ENCODE data around the gene VWA3B. TPM values are rescaled to one million over a fixed set of nuclear protein-coding genes. Genes with fewer than 3 reads are reported as not detected.

The VWA3B gene
- total RNA-seq, 1 experiment from 2014 or later: not detected

DNA sequence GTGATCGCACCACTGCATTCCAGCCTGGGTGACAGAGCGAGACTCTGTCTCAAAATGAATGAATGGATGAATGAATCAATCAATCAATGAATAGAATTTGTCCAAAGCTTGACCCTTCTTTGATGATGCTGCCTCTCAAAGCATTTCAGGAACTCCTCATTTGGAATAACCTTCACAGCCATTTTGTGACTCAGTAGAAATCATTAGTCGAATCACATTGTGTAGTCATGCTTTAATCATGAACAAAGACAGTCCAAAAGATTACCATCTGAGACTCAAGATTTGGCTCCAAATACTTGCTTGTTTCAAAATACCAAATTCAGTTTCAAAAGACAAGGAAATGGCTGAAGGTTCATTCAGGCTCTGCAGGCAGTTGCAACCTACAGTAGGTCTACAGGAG is 83.1 kb downstream of the VWA3B start:
- no peak overlapping the region for H2BK120ac ChIP-seq (ENCODE audit: low read depth, low read length, poor library complexity, severe bottlenecking)
- H3K23ac ChIP-seq (ENCODE audit: insufficient read length, low read depth, low read length): no peak overlapping the region
- H2BK20ac ChIP-seq (ENCODE audit: low read depth, low read length, poor library complexity, severe bottlenecking): no peak overlapping the region
- no peaks in the 10 kb centered on the region for H3K79me1 ChIP-seq (ENCODE audit: insufficient read depth, low read depth, low read length, poor library complexity, severe bottlenecking)
- Mint-ChIP-seq H3K9me3 (peaks cover 0 to 2% of the 10 kb centered on the region in 2 experiments; a peak in 2 of 5 replicates), H3K27me3 (ENCODE audit: low read depth) (peaks cover 13% of the 10 kb centered on the region), H3K36me3 (ENCODE audit: insufficient read depth in 1 of 3, low read depth in 3 of 3) (no peaks in the 10 kb centered on the region), H3K4me1 (no peaks in the 10 kb centered on the region), H3K4me3 (no peak overlapping the region), H3K27ac (no peak overlapping the region)
- no peak overlapping the region for H2BK15ac ChIP-seq (ENCODE audit: low read depth, low read length)
- no peaks in the 10 kb centered on the region for H3K4me1 ChIP-seq (ENCODE audit: insufficient read depth, low read length)
- WGBS (ENCODE audit: extremely low coverage, insufficient read length, low lambda C conversion rate): no CpG with 5 or more reads among the region's 3 CpGs
- no peak overlapping the region for H2AFZ ChIP-seq (ENCODE audit: low read length)
- H3K14ac ChIP-seq (ENCODE audit: insufficient read depth, low read length): no peak overlapping the region
- H3K9ac ChIP-seq (ENCODE audit: extremely low read depth, insufficient read length, low read length): no peak overlapping the region
- H3T11ph ChIP-seq (ENCODE audit: low read length): no peak overlapping the region
- H4K91ac ChIP-seq (ENCODE audit: insufficient read length, low read depth, low read length): no peak overlapping the region
- H3K18ac ChIP-seq (ENCODE audit: insufficient read length, low read depth, low read length): no peak overlapping the region
- no peak overlapping the region for H2AK5ac ChIP-seq (ENCODE audit: insufficient read length, low read length)
- H4K8ac ChIP-seq (replicated peaks; ENCODE audit: insufficient read length, low read depth, low read length): no peak overlapping the region
- H3K27ac ChIP-seq (ENCODE audit: insufficient read length, low read depth, low read length): no peak overlapping the region
- DNase-seq: no peak
- no peak overlapping the region for H3K4me2 ChIP-seq (ENCODE audit: insufficient read depth, insufficient read length, low read length)
- no peaks in the 10 kb centered on the region for H3K9me3 ChIP-seq (ENCODE audit: control insufficient read depth, low read depth, low read length)
- no peaks in the 10 kb centered on the region for H4K20me1 ChIP-seq (ENCODE audit: control insufficient read depth, insufficient read depth, insufficient read length)
- H2BK12ac ChIP-seq (ENCODE audit: insufficient read length, low read depth, low read length): no peak overlapping the region
- H2BK5ac ChIP-seq (ENCODE audit: insufficient read length, low read length): no peak overlapping the region
- H3K56ac ChIP-seq (ENCODE audit: insufficient read length, low read depth, low read length): no peak overlapping the region
- H3K4ac ChIP-seq (ENCODE audit: low read depth, low read length): no peak overlapping the region
- no peaks in the 10 kb centered on the region for H3K27me3 ChIP-seq (ENCODE audit: insufficient read depth, low read length)
- no peaks in the 10 kb centered on the region for H3K79me2 ChIP-seq (ENCODE audit: insufficient read depth, low read length)
- H4K5ac ChIP-seq (ENCODE audit: insufficient read length, low read depth, low read length): no peak overlapping the region
- H3K23me2 ChIP-seq (ENCODE audit: insufficient read length, low read depth, low read length, poor library complexity, severe bottlenecking): no peaks in the 10 kb centered on the region
- TF ChIP-seq, protein P1, sequence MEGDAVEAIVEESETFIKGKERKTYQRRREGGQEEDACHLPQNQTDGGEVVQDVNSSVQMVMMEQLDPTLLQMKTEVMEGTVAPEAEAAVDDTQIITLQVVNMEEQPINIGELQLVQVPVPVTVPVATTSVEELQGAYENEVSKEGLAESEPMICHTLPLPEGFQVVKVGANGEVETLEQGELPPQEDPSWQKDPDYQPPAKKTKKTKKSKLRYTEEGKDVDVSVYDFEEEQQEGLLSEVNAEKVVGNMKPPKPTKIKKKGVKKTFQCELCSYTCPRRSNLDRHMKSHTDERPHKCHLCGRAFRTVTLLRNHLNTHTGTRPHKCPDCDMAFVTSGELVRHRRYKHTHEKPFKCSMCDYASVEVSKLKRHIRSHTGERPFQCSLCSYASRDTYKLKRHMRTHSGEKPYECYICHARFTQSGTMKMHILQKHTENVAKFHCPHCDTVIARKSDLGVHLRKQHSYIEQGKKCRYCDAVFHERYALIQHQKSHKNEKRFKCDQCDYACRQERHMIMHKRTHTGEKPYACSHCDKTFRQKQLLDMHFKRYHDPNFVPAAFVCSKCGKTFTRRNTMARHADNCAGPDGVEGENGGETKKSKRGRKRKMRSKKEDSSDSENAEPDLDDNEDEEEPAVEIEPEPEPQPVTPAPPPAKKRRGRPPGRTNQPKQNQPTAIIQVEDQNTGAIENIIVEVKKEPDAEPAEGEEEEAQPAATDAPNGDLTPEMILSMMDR (conservative IDR thresholded peaks at IDR 0.05): no peak
